ENCODE results near the gene CCDC50.

The CCDC50 gene

GRCh38 chr3:191328962-191329653, at the start of gene CCDC50:
TSS of gene CCDC50 (plus strand) at chr3:191329394. CDS start at chr3:191329675, 281 bp downstream.
- DNase-seq: peak; percentile 82 to 84
- peak; percentile 58 for TF ChIP-seq POLR2A (IDR thresholded peaks at IDR 0.05; ENCODE audit: low read length)
- no peak for TF ChIP-seq GATA1 (IDR thresholded peaks at IDR 0.05; ENCODE audit: low read depth, low read length)

GRCh38 chr3:191280111-191280510, 49.1 kb upstream of the CCDC50 start:
- DNase-seq: no peak
- TF ChIP-seq POLR2A (IDR thresholded peaks at IDR 0.05; ENCODE audit: low read length): no peak

- DNase-seq: no peak
- TF ChIP-seq POLR2A (IDR thresholded peaks at IDR 0.05; ENCODE audit: low read length) (no peak), GATA1 (IDR thresholded peaks at IDR 0.05; ENCODE audit: low read depth, low read length) (no peak)
These were observed 48.3 kb upstream of the CCDC50 start for GRCh38 chr3:191280882-191281281.

- TF ChIP-seq GATA1 (IDR thresholded peaks at IDR 0.05; ENCODE audit: low read depth, low read length) (no peak), POLR2A (IDR thresholded peaks at IDR 0.05; ENCODE audit: low read length) (no peak)
- DNase-seq: no peak
These were observed 46.7 kb upstream of the CCDC50 start for GRCh38 chr3:191282251-191283185.

- DNase-seq: no peak
- no peak for TF ChIP-seq POLR2A (IDR thresholded peaks at IDR 0.05; ENCODE audit: low read length)
- no peak for TF ChIP-seq GATA1 (IDR thresholded peaks at IDR 0.05; ENCODE audit: low read depth, low read length)
These were observed 45.8 kb upstream of the CCDC50 start for GRCh38 chr3:191283400-191283799.

GRCh38 chr3:191290311-191291025, 38.7 kb upstream of the CCDC50 start:
- TF ChIP-seq POLR2A (IDR thresholded peaks at IDR 0.05; ENCODE audit: low read length) (no peak), GATA1 (IDR thresholded peaks at IDR 0.05; ENCODE audit: low read depth, low read length) (no peak)
- no peak for DNase-seq

- TF ChIP-seq POLR2A (IDR thresholded peaks at IDR 0.05; ENCODE audit: low read length): no peak
- TF ChIP-seq GATA1 (IDR thresholded peaks at IDR 0.05; ENCODE audit: low read depth, low read length): no peak
- DNase-seq: no peak
These were observed 36.8 kb upstream of the CCDC50 start for GRCh38 chr3:191292243-191293015.

GRCh38 chr3:191294291-191294690, 34.9 kb upstream of the CCDC50 start:
- TF ChIP-seq GATA1 (IDR thresholded peaks at IDR 0.05; ENCODE audit: low read depth, low read length): no peak
- no peak for TF ChIP-seq POLR2A (IDR thresholded peaks at IDR 0.05; ENCODE audit: low read length)
- no peak for DNase-seq

GRCh38 chr3:191296041-191296541, 33.1 kb upstream of the CCDC50 start:
- TF ChIP-seq GATA1 (IDR thresholded peaks at IDR 0.05; ENCODE audit: low read depth, low read length): no peak
- TF ChIP-seq POLR2A (IDR thresholded peaks at IDR 0.05; ENCODE audit: low read length): no peak
- no peak for DNase-seq

GRCh38 chr3:191298846-191299245, 30.3 kb upstream of the CCDC50 start:
- TF ChIP-seq POLR2A (IDR thresholded peaks at IDR 0.05; ENCODE audit: low read length) (no peak), GATA1 (IDR thresholded peaks at IDR 0.05; ENCODE audit: low read depth, low read length) (no peak)
- DNase-seq: no peak

GRCh38 chr3:191300422-191300821, 28.8 kb upstream of the CCDC50 start:
- TF ChIP-seq POLR2A (IDR thresholded peaks at IDR 0.05; ENCODE audit: low read length): no peak
- TF ChIP-seq GATA1 (IDR thresholded peaks at IDR 0.05; ENCODE audit: low read depth, low read length): no peak
- no peak for DNase-seq

GRCh38 chr3:191301017-191301416, 28.2 kb upstream of the CCDC50 start:
- DNase-seq: no peak
- TF ChIP-seq GATA1 (IDR thresholded peaks at IDR 0.05; ENCODE audit: low read depth, low read length): no peak
- TF ChIP-seq POLR2A (IDR thresholded peaks at IDR 0.05; ENCODE audit: low read length): no peak

- TF ChIP-seq POLR2A (IDR thresholded peaks at IDR 0.05; ENCODE audit: low read length): no peak
- TF ChIP-seq GATA1 (IDR thresholded peaks at IDR 0.05; ENCODE audit: low read depth, low read length): no peak
- DNase-seq: no peak
These were observed 27.3 kb upstream of the CCDC50 start for GRCh38 chr3:191301782-191302411.
